Spleen (tissue), 7 donors: Measurements from ENCODE around the gene THSD4.

Experiments
- CTCF ChIP-seq, 11 experiments: fragments of 200-600 bp in 7 of 11; fragments of 450-650 bp in 4 of 11; sonication (generic) in 4 of 11; IDR thresholded peaks in 8 of 11; conservative IDR thresholded peaks in 3 of 11; 1 replicate in 7 of 11; 2 replicates in 4 of 11; pipeline versions ENCODE4 v1.4.0 to v1.8.0; 2016 to 2021; ENCODE audit warnings: antibody characterized with exemption in 11 of 11, inconsistent platforms in 4 of 11, mild to moderate bottlenecking in 1 of 11
- POLR2A ChIP-seq, 3 donors: fragments of 450-650 bp; IDR thresholded peaks; one replicate each; pipeline ENCODE4 v1.5.1; 2017; ENCODE audit warnings: antibody characterized with exemption in 3 of 3, mild to moderate bottlenecking in 1 of 3
- donor health status: DM: no; HTN: no; CAD: no; lungs with moderate emphysema.
- donor health status: DM: no; HTN: no; CAD: no.
- donor health status: DM: no; HTN: no; CAD: no.

GRCh38 chr15:71455878-71456277, 340.6 kb downstream of the THSD4 start:
- no peak for TF ChIP-seq CTCF (IDR thresholded peaks at IDR 0.05 in 8 of 11, conservative IDR thresholded peaks at IDR 0.05 in 3 of 11)
- no peak for TF ChIP-seq POLR2A (IDR thresholded peaks at IDR 0.05)
